Heart right ventricle (tissue), 16 donors: ENCODE data around the gene ATXN2. TPM values are rescaled to one million over a fixed set of nuclear protein-coding genes. Genes with fewer than 3 reads are reported as not detected.

ENCODE experiments used
- ATAC-seq, 8 donors: fragments of 200-7000 bp; cut with Tn5 transposase; one replicate each; pipeline ENCODE4 v1.9.1; 2020; ENCODE audit warnings: mild to moderate bottlenecking in 8 of 8, moderate library complexity in 8 of 8, moderate number of reproducible peaks in 1 of 8
- DNase-seq, 2 donors: peaks; one replicate each; pipeline ENCODE4 v3.0.0-alpha.2; 2020
- H3K27ac ChIP-seq, 10 donors: fragments of 200-600 bp; sonication (generic) in 2 of 10; one replicate each; pipeline versions ENCODE4 v1.5.0 to v1.8.0; 2020 to 2022; ENCODE audit warnings: mild to moderate bottlenecking in 3 of 10
- H3K27me3 ChIP-seq, 7 donors: fragments of 200-600 bp; one replicate each; pipeline ENCODE4 v1.8.0; 2021 to 2022; ENCODE audit warnings: mild to moderate bottlenecking in 2 of 7
- H3K36me3 ChIP-seq, 9 donors: fragments of 200-600 bp; sonication (generic) in 1 of 9; one replicate each; pipeline versions ENCODE4 v1.5.0 to v1.8.0; 2020 to 2022; ENCODE audit warnings: mild to moderate bottlenecking in 2 of 9
- H3K4me1 ChIP-seq, 9 donors: fragments of 200-600 bp; sonication (generic) in 1 of 9; one replicate each; pipeline versions ENCODE4 v1.5.0 to v1.8.0; 2020 to 2022; ENCODE audit warnings: mild to moderate bottlenecking in 4 of 9
- H3K4me3 ChIP-seq, 10 donors: fragments of 200-600 bp; sonication (generic) in 2 of 10; one replicate each; pipeline versions ENCODE4 v1.5.0 to v1.8.0; 2020 to 2022; ENCODE audit warnings: mild to moderate bottlenecking in 7 of 10, moderate library complexity in 2 of 10
- H3K9me3 ChIP-seq, 11 donors: fragments of 200-600 bp in 10 of 11; sonication (generic) in 2 of 11; one replicate each; pipeline versions ENCODE4 v1.5.0 to v1.8.0; 2013 to 2022; ENCODE audit warnings: mild to moderate bottlenecking in 2 of 11, control low read depth in 1 of 11, moderate library complexity in 1 of 11
- WGBS, 2 donors: extraction: QIAGEN DNeasy Blood & Tissue Kit; methylation state at CpG; one replicate each; pipeline ENCODE4 v1.1.7; 2013; ENCODE audit warnings: inconsistent platforms in 1 of 2; 5-methylcytosine and 5-hydroxymethylcytosine counted together
- intact Hi-C, 10 donors: fragments of 100-400 bp; cut with DNase I; formaldehyde crosslinking; loops; one replicate each; pipeline versions ENCODE4 v1.11.1 to v1.14.2; 2022
- polyA plus RNA-seq, 2 donors: library from polyadenylated mRNA; stranded (reverse); fragments of 200-250 nt; gene quantifications; one replicate each; pipeline ENCODE4 v1.2.3, GENCODE V29; 2013
- total RNA-seq, 10 donors: library from RNA; stranded (reverse); fragmentation: NEBNext Ultra II Directional in 3 of 10; extraction: Animal tissue kit (Norgen Biotek cat#: 25700) in 3 of 10; gene quantifications; one replicate each; pipeline versions ENCODE4 v1.2.1 to v1.2.4, GENCODE V29; 2021 to 2023
- TF ChIP-seq, protein P1 (sequence below), 9 donors: fragments of 200-600 bp; sonication (generic) in 2 of 9; IDR thresholded peaks; one replicate each; pipeline versions ENCODE4 v1.5.0 to v1.8.0; 2021 to 2022; ENCODE audit warnings: antibody characterized with exemption in 9 of 9, mild to moderate bottlenecking in 5 of 9, moderate library complexity in 1 of 9
- donor health status: Arrhythmogenic right ventricular cardiomyopathy.
- donor health status: ischemic (EF 13 %, LVEDD 7.1; RV severe dilation, severe dysfunction).
- donor health status: healthy with polysubstance abuse.
- donor health status: DM: no; HTN: yes; CAD: no.
- donor health status: DM: no; HTN: no; CAD: no.
- donor health status: ischemic (EF 25% LVEDD 6.9; RV normal size, moderate dysfunction).
- donor health status: ischemic (EF 25% LVEDD 5.7; RV mildly dilated, moderate dysfunction).
- donor health status: healthy.
- donor health status: DM: yes; HTN: yes; CAD: no.
- donor health status: Ischemic cardiomyopathy.
- donor health status: ischemic (EF 35%, LVEDD 5.7; RV mildly dilated, moderate dysfunction).
- donor health status: nonischemic (EF 11% LVEDD 7.7; RV severe dilation, severe dysfunction).
- donor health status: DM: yes; HTN: yes; CAD: no.
- donor health status: PGD.
- donor health status: ischemic (EF 29% LVEDD 5.4; RV normal size, mild dysfunction).
- donor health status: nonischemic (EF 23%, LVEDD 6.1; RV moderate dilation, normal function).

The ATXN2 gene
- total and polyA plus RNA-seq, 12 donors, result 18.8 to 69.9 (median 55.0) TPM

DNA sequence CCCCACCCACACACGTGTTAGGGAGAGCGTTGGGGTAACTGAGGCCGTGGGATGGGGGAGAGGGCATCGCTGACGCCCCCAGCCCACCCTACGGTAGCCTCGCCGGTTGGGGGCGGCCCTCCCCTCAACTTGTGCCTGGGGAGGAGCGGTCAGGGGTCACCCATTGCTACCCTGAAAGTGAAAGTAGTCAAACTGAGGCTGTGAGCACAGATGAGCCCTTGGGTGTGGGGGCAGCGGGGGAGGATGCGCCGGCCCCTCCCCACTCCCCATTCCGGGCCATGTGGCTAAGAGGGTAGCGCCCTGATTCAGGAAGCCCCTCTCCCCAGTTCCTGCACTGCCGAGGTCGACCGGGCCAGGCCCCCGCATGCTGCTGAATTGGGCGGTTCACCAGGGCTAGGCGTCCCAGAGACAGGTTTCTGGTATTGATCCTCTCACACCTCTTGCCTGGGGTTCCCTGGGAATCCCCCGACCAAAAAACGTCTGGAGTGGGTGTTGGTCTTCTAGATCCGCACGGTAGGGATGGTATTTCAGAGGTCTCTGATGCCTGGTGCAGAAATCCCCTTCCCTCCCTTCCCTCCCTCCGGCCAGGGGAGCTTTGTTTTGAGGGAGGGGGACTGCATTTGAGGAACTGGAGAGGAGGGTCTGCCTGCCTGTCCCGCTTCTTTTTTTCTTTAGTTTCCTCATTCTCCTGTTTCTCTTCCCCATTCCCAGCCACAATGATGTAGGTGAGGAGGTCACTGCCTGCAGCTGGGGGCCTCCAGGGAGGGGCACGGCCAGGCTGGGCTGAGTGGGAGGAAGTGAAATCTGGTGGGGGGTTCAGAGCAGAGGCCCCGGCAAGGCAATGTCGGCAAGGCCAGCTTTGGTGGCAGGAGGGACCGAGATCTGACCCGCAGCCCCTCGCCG lies 192.4 kb downstream of the ATXN2 start:
- H3K36me3 ChIP-seq, result peaks cover 0 to 4% (median 0%) of the 10 kb centered on the region in 9 donors
- H3K27ac ChIP-seq, result peak overlapping the region; percentile 79 to 100 (median 98)
- ATAC-seq (no peak), DNase-seq (peak; percentile 37 to 53)
- TF ChIP-seq, protein P1, sequence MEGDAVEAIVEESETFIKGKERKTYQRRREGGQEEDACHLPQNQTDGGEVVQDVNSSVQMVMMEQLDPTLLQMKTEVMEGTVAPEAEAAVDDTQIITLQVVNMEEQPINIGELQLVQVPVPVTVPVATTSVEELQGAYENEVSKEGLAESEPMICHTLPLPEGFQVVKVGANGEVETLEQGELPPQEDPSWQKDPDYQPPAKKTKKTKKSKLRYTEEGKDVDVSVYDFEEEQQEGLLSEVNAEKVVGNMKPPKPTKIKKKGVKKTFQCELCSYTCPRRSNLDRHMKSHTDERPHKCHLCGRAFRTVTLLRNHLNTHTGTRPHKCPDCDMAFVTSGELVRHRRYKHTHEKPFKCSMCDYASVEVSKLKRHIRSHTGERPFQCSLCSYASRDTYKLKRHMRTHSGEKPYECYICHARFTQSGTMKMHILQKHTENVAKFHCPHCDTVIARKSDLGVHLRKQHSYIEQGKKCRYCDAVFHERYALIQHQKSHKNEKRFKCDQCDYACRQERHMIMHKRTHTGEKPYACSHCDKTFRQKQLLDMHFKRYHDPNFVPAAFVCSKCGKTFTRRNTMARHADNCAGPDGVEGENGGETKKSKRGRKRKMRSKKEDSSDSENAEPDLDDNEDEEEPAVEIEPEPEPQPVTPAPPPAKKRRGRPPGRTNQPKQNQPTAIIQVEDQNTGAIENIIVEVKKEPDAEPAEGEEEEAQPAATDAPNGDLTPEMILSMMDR (IDR thresholded peaks at IDR 0.05), result no peak
- WGBS, 2 donors, result 6 to 20% methylated on average over 34 of the region's 34 CpGs
- H3K4me3 ChIP-seq, result peak overlapping the region; percentile 82 to 97 (median 88)
- peaks cover 47 to 88% (median 82%) of the 10 kb centered on the region in 9 donors for H3K4me1 ChIP-seq
- H3K27me3 ChIP-seq, result no peaks in the 10 kb centered on the region
- H3K9me3 ChIP-seq, result no peaks in the 10 kb centered on the region
- intact Hi-C loops, result loop anchor here in 2 of 10 donors (2.0 to 5.0 kb wide), 2 partner anchors 38 to 41 kb away; no protein-coding TSS in a partner anchor

GRCh38 chr12:111405859-111406473 lies 193.1 kb downstream of the ATXN2 start, which contains the start of gene SH2B3:
Gene SH2B3, plus strand, starts transcription at chr12:111405923. Its CDS starts 12,223 bp downstream, at chr12:111418146.
- peak within 1 kb of the TSS; percentile 82 to 97 (median 88) for H3K4me3 ChIP-seq
- peaks cover 40 to 81% (median 74%) of the 10 kb centered on the region in 9 donors for H3K4me1 ChIP-seq
- peak within 1 kb of the TSS; percentile 79 to 100 (median 98) for H3K27ac ChIP-seq
- TF ChIP-seq, protein P1 (IDR thresholded peaks at IDR 0.05), result no peak
- no peaks in the 10 kb centered on the region for H3K9me3 ChIP-seq
- peak in 1 of 2 donors; percentile 84 for DNase-seq
- no peaks in the 10 kb centered on the region for H3K27me3 ChIP-seq
- ATAC-seq, result peak in 3 of 8 donors; percentile 2 to 18 (median 3)
- WGBS, 2 donors, result 0 to 1% methylated on average over 67 to 80 of the region's 80 CpGs
- intact Hi-C loops, result loop anchor here in 5 of 10 donors (2.0 to 5.0 kb wide), 3 partner anchors 39 to 45 kb away; no protein-coding TSS in a partner anchor
- H3K36me3 ChIP-seq, result peaks cover 0 to 4% (median 0%) of the 10 kb centered on the region in 9 donors

DNA sequence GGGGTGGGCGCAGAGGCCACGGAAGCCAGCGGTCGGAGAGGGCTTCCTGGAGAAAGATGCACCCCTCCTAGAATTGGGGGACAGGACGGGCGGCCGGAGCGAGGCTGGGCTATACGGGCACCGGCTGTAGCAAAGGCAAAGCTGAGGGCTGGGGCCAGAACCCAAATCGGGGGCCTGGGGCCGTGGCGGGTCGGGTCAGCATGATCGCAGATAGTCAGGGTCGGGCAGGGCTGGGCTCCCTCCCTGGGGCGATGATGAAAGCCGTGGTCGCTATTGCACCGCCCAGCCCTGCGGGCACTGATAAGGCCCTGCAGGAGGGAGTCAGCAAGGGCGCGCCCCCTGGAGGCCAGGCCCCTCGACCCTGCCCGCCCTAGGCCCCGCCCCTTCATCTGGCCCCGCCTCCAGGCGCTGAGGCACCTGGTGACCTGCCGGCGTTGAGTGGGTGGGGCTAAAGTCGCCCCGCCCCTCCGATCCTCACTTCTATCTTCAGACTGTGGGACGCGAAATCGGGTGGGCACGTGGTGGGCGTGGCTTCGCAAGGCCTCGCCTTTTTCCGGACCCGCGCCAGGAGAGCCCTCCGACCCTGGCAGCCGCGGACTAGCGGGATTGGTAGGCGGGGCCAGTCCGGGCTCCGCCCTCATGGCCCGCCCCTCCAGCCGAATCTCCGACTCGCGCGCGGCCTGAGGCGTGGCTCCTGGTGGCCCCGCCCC lies 193.8 kb downstream of the ATXN2 start:
- peak; percentile 93 to 95 for DNase-seq
- Histone ChIP-seq H3K27ac (peak overlapping the region; percentile 79 to 100 (median 98)), H3K27me3 (no peaks in the 10 kb centered on the region), H3K36me3 (peaks cover 0 to 4% (median 0%) of the 10 kb centered on the region in 9 donors), H3K9me3 (no peaks in the 10 kb centered on the region), H3K4me3 (peak overlapping the region; percentile 9 to 97 (median 88)), H3K4me1 (peaks cover 33 to 74% (median 67%) of the 10 kb centered on the region in 9 donors)
- WGBS, 2 donors, result 1 to 3% methylated on average over 52 to 59 of the region's 59 CpGs
- intact Hi-C loops, result loop anchor here in 5 of 10 donors (2.0 to 5.0 kb wide), 2 partner anchors 42 to 45 kb away; no protein-coding TSS in a partner anchor
- ATAC-seq, result peak; percentile 80 to 90 (median 85)
- TF ChIP-seq, protein P1 (IDR thresholded peaks at IDR 0.05), result peak in 8 of 9 donors; percentile 62 to 83 (median 79)
